H9 (cell line): ENCODE measurements around the gene KCNG1. TPM values are rescaled to one million over a fixed set of nuclear protein-coding genes. Genes with fewer than 3 reads are reported as not detected.
A peak's percentile ranks its signal among the peaks of the same experiment; 100 is the strongest.

Experiments used
- DNase-seq: peaks from one replicate; pipeline ENCODE4 v3.0.0-alpha.2; 2017
- H2AFZ ChIP-seq: one replicate; pipeline ENCODE4 v1.6.1; 2013; ENCODE audit warnings: mild to moderate bottlenecking, low read length, control low read depth, moderate library complexity
- H2AK5ac ChIP-seq: 2 replicates; pipeline ENCODE4 v1.6.1; 2013; ENCODE audit warnings: low read length, control low read depth, mixed read lengths; ENCODE audit not compliant: insufficient read length
- H2BK120ac ChIP-seq: one replicate; pipeline ENCODE4 v1.6.1; 2013; ENCODE audit warnings: low read depth, mild to moderate bottlenecking, low read length, control low read depth, inconsistent platforms; ENCODE audit not compliant: poor library complexity, severe bottlenecking
- H2BK12ac ChIP-seq: 2 replicates; pipeline ENCODE4 v1.6.1; 2013; ENCODE audit warnings: low read length, control low read depth, mixed read lengths, low read depth; ENCODE audit not compliant: insufficient read length
- H2BK15ac ChIP-seq: 2 replicates; pipeline ENCODE4 v1.6.1; 2013; ENCODE audit warnings: low read depth, low read length, control low read depth
- H2BK20ac ChIP-seq: one replicate; pipeline ENCODE4 v1.6.1; 2013; ENCODE audit warnings: low read depth, mild to moderate bottlenecking, low read length, control low read depth, inconsistent platforms; ENCODE audit not compliant: poor library complexity, severe bottlenecking
- H2BK5ac ChIP-seq: 2 replicates; pipeline ENCODE4 v1.6.1; 2013; ENCODE audit warnings: low read length, control low read depth, mixed read lengths; ENCODE audit not compliant: insufficient read length
- H3K14ac ChIP-seq: 2 replicates; pipeline ENCODE4 v1.6.1; 2013; ENCODE audit warnings: low read length, control low read depth; ENCODE audit not compliant: insufficient read depth
- H3K18ac ChIP-seq: 2 replicates; pipeline ENCODE4 v1.6.1; 2013; ENCODE audit warnings: low read depth, mild to moderate bottlenecking, mixed read lengths, low read length, control low read depth; ENCODE audit not compliant: insufficient read length
- H3K23ac ChIP-seq: 2 replicates; pipeline ENCODE4 v1.6.1; 2013; ENCODE audit warnings: low read length, control low read depth, mixed read lengths, low read depth; ENCODE audit not compliant: insufficient read length
- H3K23me2 ChIP-seq: 2 replicates; pipeline ENCODE4 v1.6.1; 2013; ENCODE audit warnings: low read depth, mild to moderate bottlenecking, mixed read lengths, low read length, control low read depth; ENCODE audit not compliant: insufficient read length, poor library complexity, severe bottlenecking
- H3K27ac ChIP-seq: 2 replicates; pipeline ENCODE4 v1.5.1; 2013; ENCODE audit warnings: low read length, control low read depth, mixed read lengths, low read depth; ENCODE audit not compliant: insufficient read length
- H3K27me3 ChIP-seq: 2 replicates; pipeline ENCODE4 v1.6.1; 2013; ENCODE audit warnings: low read length, control low read depth, inconsistent platforms; ENCODE audit not compliant: insufficient read depth
- H3K4ac ChIP-seq: 2 replicates; pipeline ENCODE4 v1.6.1; 2013; ENCODE audit warnings: low read depth, mild to moderate bottlenecking, control low read depth, inconsistent platforms, low read length, moderate library complexity
- H3K4me1 ChIP-seq: 2 replicates; pipeline ENCODE4 v1.6.1; 2013; ENCODE audit warnings: low read length, control low read depth, inconsistent platforms; ENCODE audit not compliant: insufficient read depth
- H3K4me2 ChIP-seq: 2 replicates; pipeline ENCODE4 v1.6.1; 2013; ENCODE audit warnings: low read length, control low read depth, mixed read lengths; ENCODE audit not compliant: insufficient read length, insufficient read depth
- H3K56ac ChIP-seq: 2 replicates; pipeline ENCODE4 v1.6.1; 2013; ENCODE audit warnings: low read depth, mild to moderate bottlenecking, mixed read lengths, low read length, control low read depth; ENCODE audit not compliant: insufficient read length
- H3K79me1 ChIP-seq: 2 replicates; pipeline ENCODE4 v1.6.1; 2013; ENCODE audit warnings: low read depth, mild to moderate bottlenecking, moderate library complexity, low read length, control low read depth, inconsistent platforms; ENCODE audit not compliant: insufficient read depth, poor library complexity, severe bottlenecking
- H3K79me2 ChIP-seq: 2 replicates; pipeline ENCODE4 v1.6.1; 2013; ENCODE audit warnings: low read length, control low read depth, inconsistent platforms; ENCODE audit not compliant: insufficient read depth
- H3K9ac ChIP-seq: 2 replicates; pipeline ENCODE4 v1.6.1; 2013; ENCODE audit warnings: low read length, control low read depth, mixed read lengths; ENCODE audit not compliant: insufficient read length; ENCODE audit errors: extremely low read depth
- H3K9me3 ChIP-seq: one replicate; pipeline ENCODE4 v1.6.1; 2013; ENCODE audit warnings: low read depth, low read length, inconsistent platforms; ENCODE audit not compliant: control insufficient read depth
- H3T11ph ChIP-seq: one replicate; pipeline ENCODE4 v1.6.1; 2013; ENCODE audit warnings: mild to moderate bottlenecking, low read length, control low read depth, inconsistent platforms
- H4K20me1 ChIP-seq: one replicate; pipeline ENCODE4 v1.6.1; 2013; ENCODE audit not compliant: control insufficient read depth, insufficient read length, insufficient read depth
- H4K5ac ChIP-seq: 2 replicates; pipeline ENCODE4 v1.6.1; 2013; ENCODE audit warnings: low read depth, mild to moderate bottlenecking, mixed read lengths, low read length, control low read depth; ENCODE audit not compliant: insufficient read length
- H4K8ac ChIP-seq: replicated peaks from 2 replicates; pipeline ENCODE4 v1.6.1; 2013; ENCODE audit warnings: low read length, control low read depth, mixed read lengths, low read depth; ENCODE audit not compliant: insufficient read length
- H4K91ac ChIP-seq: 2 replicates; pipeline ENCODE4 v1.6.1; 2013; ENCODE audit warnings: low read depth, mild to moderate bottlenecking, moderate library complexity, mixed read lengths, low read length, control low read depth; ENCODE audit not compliant: insufficient read length
- H3K27ac Mint-ChIP-seq, 3 experiments: 2 replicates in 2 of 3; 3 replicates in 1 of 3; pipeline ENCODE4 v1.8.0; 2020 to 2021; ENCODE audit warnings: mixed read lengths in 3 of 3, mild to moderate bottlenecking in 1 of 3, moderate library complexity in 1 of 3
- H3K27me3 Mint-ChIP-seq: 2 replicates; pipeline ENCODE4 v1.8.0; 2021; ENCODE audit warnings: low read depth, mild to moderate bottlenecking, moderate library complexity, mixed read lengths
- H3K36me3 Mint-ChIP-seq, 3 experiments: 2 replicates in 2 of 3; 3 replicates in 1 of 3; pipeline ENCODE4 v1.8.0; 2020 to 2021; ENCODE audit warnings: low read depth in 3 of 3, mixed read lengths in 3 of 3; ENCODE audit not compliant: insufficient read depth in 1 of 3
- H3K4me1 Mint-ChIP-seq, 2 experiments: 2 replicates each; pipeline ENCODE4 v1.8.0; 2020; ENCODE audit warnings: mixed read lengths in 2 of 2
- H3K4me3 Mint-ChIP-seq, 2 experiments: 2 replicates in 1 of 2; 3 replicates in 1 of 2; pipeline ENCODE4 v1.8.0; 2020 to 2021; ENCODE audit warnings: mild to moderate bottlenecking in 2 of 2, mixed read lengths in 2 of 2, moderate library complexity in 1 of 2
- H3K9me3 Mint-ChIP-seq, 2 experiments: 2 replicates in 1 of 2; 3 replicates in 1 of 2; pipeline ENCODE4 v1.8.0; 2020; ENCODE audit warnings: mild to moderate bottlenecking in 2 of 2, mixed read lengths in 2 of 2, moderate library complexity in 1 of 2
- CTCF ChIP-seq: fragments of 200-600 bp; sonication (generic); conservative IDR thresholded peaks from 3 replicates; pipeline ENCODE4 v1.8.0; 2021; ENCODE audit warnings: antibody characterized with exemption, mild to moderate bottlenecking
- WGBS: extraction: QIAGEN DNeasy Blood & Tissue Kit; methylation state at CpG from one replicate; pipeline ENCODE4 v1.1.7; 2013; ENCODE audit warnings: missing lambda C conversion rate, low lambda C conversion rate, mixed read lengths; ENCODE audit not compliant: insufficient read length; ENCODE audit errors: extremely low coverage; 5-methylcytosine and 5-hydroxymethylcytosine counted together
- total RNA-seq: library from RNA; stranded (reverse); gene quantifications from 2 replicates; pipeline ENCODE4 v1.2.1, GENCODE V29; 2021

KCNG1 gene
- total RNA-seq, 1 experiment from 2014 or later = 13.2 TPM

GRCh38 chr20:51014797-51015722 lies 7.8 kb downstream of the KCNG1 start:
- H3K79me2 ChIP-seq = no peaks in the 10 kb centered on the region
- H3K27me3 ChIP-seq = no peaks in the 10 kb centered on the region
- H2BK120ac ChIP-seq = no peak overlapping the region
- H4K91ac ChIP-seq = no peak overlapping the region
- no peak overlapping the region for H3T11ph ChIP-seq
- Mint-ChIP-seq H3K27ac (peak overlapping the region in 2 of 3 experiments; percentile 42 to 91; a peak in 3 of 7 replicates), H3K27me3 (no peaks in the 10 kb centered on the region), H3K4me3 (peak overlapping the region in 1 of 2 experiments; percentile 16; a peak in 2 of 5 replicates), H3K36me3 (peaks cover 3 to 12% (median 7%) of the 10 kb centered on the region in 3 experiments; a peak in 6 of 7 replicates), H3K9me3 (no peaks in the 10 kb centered on the region; a peak in 1 of 5 replicates), H3K4me1 (peaks cover 25 to 30% of the 10 kb centered on the region in 2 experiments)
- H3K4me2 ChIP-seq = no peak overlapping the region
- H3K23me2 ChIP-seq = no peaks in the 10 kb centered on the region
- H2AK5ac ChIP-seq = no peak overlapping the region
- H4K8ac ChIP-seq = no peak overlapping the region
- no peak overlapping the region for H2AFZ ChIP-seq
- peak; percentile 81 for DNase-seq
- H3K27ac ChIP-seq = no peak overlapping the region
- no peaks in the 10 kb centered on the region for H4K20me1 ChIP-seq
- no peak overlapping the region for H4K5ac ChIP-seq
- no peak overlapping the region for H3K14ac ChIP-seq
- TF ChIP-seq CTCF = peak; percentile 88
- H2BK5ac ChIP-seq = no peak overlapping the region
- H3K79me1 ChIP-seq = no peaks in the 10 kb centered on the region
- no peak overlapping the region for H2BK15ac ChIP-seq
- H3K9me3 ChIP-seq = no peaks in the 10 kb centered on the region
- no peak overlapping the region for H3K18ac ChIP-seq
- WGBS = no CpG with 5 or more reads among the region's 16 CpGs
- no peak overlapping the region for H3K4ac ChIP-seq
- no peak overlapping the region for H3K23ac ChIP-seq
- peaks cover 6% of the 10 kb centered on the region; the same call in 1 of the 2 replicates for H3K4me1 ChIP-seq
- H2BK20ac ChIP-seq = no peak overlapping the region
- no peak overlapping the region for H3K9ac ChIP-seq
- H3K56ac ChIP-seq = no peak overlapping the region
- H2BK12ac ChIP-seq = no peak overlapping the region
